HG02884 (cell line): ENCODE data around the gene XRCC6.
"Not testable (repeated sequence)": the region's sequence is repeated elsewhere in the genome, so short reads cannot be mapped to it uniquely, and the experiment has no call there.

ENCODE experiments used
- ATAC-seq: cut with Tn5 transposase; IDR thresholded peaks from one replicate; pipeline ENCODE4 v1.9.1; 2021; ENCODE audit warnings: mild to moderate bottlenecking, moderate library complexity; ENCODE audit not compliant: unreplicated experiment

XRCC6 gene

DNA sequence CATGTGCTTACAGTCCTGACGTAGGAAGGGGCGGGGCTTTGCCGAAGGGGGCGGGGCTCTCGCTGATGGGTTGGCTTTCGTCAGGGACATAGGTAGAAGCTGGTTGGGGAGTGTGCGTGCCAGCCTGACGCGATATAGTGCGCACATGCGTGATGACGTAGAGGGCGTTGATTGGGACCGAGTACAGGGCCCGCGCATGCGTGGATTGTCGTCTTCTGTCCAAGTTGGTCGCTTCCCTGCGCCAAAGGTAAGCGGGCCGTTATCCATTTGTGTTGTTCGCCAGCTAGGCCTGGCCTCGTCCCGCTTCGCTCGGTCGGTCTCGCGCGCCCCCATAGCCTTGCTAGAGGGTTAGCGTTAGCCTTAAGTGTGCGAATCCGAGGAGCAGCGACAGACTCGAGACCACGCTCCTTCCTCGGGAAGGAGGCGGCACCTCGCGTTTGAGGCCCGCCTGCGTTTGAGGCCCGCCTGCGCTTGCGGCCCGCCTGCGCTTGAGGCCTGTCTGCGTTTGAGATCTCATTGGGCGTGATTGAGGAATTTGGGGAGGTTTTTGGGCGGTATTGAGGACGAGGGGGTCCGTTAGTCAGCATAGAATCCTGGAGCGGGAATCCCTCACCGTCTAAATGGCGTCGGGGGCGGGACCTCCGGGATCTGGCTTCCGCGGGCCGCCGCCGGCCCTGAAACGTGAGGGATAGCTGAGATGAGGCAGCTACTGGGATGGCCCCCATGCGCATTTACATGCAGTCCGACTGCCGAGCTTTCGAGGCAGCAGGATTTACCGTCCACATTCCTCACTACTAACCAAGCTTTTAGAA, at the start of gene XRCC6:
TSS of gene XRCC6 (plus strand) at position 197 of the 812 bp plus-strand sequence. CDS start 710 bp downstream, outside the sequence.
- ATAC-seq = peak; percentile 68

DNA sequence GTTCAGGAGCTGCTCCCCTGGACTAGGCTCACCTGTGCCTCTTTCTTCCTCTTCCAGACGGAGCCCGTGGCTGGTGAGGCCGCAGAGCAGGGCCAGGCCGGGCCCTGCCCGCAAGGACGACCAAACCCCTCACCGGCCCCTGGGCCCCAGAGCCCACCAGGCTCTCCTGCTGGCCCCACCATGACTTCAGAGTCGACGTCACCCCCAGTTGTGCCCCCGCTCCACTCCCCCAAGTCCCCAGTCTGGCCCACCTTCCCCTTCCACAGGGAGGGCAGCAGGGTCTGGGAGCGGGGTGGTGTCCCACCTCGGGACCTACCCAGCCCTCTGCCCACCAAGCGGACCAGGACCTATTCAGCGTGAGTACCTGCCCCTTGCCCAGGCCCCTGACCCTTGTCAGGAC, 49.3 kb upstream of the XRCC6 start:
- ATAC-seq = no peak

DNA sequence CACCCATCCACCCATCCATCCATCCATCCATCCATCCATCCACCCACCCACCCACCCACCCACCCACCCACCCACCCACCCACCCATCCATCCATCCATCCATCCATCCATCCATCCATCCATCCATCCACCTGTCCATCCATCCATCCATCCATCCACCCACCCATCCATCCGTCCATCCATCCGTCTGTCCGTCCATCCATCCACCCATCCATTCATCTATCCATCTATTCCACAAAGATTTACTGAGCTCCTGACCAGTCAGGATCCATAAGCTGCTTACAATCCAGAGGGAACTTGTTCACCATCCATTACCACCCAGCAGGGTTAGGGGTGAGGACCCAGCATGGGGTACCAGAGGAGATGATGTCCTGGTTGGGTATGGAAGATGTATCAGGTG, 48.8 kb upstream of the XRCC6 start:
- not testable (repeated sequence) for ATAC-seq

DNA sequence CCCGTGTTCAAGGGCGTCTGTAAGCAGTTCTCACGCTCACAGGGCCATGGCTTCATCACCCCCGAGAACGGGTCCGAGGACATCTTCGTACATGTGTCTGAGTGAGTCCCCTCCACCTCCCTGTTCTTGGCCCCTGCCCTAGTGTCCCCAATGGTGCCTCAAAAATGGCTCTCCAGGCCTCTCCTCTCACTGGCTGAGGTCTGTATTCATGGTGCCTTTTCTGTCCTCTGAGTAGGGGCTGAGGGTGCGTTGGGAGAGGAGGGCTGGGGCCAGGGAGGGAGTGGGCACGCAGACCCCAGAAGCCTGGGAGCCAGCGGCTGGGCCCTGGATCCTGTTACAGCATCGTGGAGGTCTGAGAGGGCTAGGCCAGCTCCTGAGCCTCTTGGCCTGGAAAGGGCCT, 47.4 kb upstream of the XRCC6 start:
- no peak for ATAC-seq

DNA sequence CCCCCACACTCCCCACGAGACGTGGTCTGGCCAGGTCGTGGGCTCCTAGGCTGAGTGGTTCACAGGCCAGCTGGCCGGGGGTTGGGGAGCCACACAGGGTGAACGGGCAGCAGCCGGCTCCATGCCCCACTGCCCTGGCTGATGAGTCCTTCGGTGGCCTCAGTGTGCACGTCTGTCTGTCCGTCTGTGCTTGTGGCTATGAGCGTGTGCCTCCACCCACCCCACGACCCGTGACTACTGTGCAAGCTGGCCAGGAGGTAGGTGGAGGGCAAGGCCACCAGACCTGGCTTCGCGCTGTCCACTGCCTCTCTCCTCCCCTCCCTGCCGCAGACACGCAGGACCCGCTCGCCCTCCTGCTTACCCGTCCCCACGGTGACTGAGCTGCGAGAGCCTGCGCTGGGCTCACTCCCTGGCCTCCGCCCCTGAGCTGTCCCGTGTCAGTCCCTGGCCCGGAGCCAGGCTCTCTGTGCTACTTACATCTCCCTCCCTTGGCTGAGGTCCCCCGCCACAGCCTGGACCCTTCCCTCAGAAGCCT, 46.2 kb upstream of the XRCC6 start:
- ATAC-seq = no peak

DNA sequence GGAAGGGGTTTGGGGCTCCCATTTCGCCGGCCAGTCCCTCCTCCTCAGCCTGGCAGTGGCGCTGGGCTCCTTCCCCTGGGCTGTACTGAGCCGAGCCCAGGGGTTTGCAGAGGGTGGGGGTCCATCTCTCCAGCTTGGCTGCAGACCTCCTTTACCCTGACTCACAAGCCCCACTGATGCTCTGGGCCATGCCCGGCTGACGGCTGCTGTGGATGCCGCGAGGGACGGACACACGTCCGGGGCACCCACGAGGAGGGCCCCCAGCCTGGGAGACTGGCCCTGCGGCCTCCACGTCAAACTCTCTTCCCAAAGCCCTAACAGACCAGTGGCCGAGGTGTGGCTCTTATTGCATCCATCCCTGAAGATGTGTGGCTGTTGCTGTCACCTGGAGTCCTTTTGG, 45.6 kb upstream of the XRCC6 start:
- ATAC-seq = no peak

DNA sequence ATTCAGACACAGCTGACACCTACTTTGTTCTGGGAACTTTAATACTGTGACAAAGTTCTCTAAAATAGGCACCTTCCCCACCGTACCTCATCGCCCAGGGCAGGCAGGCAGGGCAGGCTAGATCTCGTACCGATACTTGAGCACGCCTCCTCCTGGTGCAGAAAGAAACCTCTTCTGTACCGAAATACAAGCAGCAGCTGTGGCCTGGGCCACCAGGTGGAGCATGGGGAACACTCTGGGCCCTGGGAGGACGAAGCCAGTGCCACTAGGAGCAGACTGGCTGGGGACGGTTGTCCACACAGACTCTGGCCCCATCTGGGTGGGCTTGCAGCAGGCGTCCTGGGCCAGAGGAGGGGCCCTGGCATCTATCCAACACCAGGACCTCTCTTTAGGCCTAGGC, 44.2 kb upstream of the XRCC6 start:
- no peak for ATAC-seq

DNA sequence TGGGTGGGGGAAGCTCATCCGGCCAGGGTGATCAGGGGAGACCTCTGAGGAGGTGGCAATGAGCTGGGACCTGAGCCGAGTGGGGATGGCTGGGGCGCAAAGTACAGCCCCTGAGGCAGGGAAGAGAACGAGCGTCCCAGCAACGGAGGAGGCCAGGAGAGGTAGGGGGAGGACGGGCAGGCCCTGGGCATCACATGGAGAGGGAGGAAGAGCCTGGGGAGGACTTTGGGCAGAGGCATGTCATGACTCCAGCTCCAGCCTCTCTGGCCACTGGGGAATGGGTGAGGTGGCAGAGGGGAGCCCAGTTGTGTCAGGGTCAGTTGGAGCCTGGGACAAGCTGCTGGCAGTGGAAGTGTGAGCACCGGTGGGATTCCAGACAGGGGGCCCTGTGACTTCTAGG, 43.0 kb upstream of the XRCC6 start:
- no peak for ATAC-seq

DNA sequence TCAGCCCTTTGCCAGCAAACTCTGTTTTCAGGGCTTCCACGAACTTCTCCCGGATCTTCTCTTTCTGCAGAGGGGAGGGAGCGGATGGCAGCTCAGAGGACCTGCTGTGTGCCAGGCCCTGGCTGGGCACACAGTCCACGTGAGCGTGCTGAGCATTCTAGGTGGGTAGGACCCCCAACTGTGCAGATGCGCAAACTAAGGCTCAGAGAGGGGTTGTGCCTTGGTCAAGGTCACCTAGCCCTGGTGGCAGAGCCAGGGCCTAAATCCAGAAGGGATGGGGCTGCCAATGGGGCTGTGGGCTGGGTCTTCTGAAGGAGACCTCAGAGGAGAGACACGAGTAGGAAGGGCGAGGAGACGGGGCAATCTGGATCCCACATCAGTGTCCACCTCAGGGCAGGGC, 42.3 kb upstream of the XRCC6 start:
- no peak for ATAC-seq

DNA sequence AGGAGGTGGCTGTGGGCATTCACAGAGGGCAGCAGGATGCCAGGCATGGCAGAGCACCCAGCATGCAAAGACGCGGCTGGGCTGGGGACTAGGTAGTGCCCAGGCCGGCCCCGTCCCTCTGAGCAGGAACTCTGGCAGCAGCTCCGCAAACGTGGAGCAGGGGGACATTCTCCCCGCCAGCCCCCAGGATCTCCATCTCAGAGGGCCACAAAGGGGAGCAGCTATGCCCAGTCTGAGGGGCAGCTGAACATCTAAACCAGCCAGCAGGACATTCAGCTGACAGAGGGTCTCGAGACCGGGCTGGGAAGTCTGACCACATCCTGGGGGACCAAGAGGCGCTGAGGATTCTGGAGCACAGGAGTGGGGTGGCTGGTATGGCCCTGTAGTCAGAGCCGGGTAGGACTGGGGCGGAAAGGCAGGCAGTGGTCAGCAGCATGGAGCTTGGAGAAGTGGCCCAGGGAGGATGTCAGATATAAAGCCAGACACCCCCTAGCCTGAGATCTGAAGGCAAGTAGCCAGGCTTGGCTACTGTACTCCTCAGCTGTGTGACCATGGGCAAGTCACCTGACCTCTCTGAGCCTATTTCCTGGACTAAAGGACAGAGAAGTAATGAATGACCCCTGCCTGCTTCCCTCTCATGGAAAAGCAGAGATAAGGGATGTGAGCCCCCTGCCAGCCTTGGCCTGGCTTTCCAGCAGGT, 41.6 kb upstream of the XRCC6 start:
- ATAC-seq = no peak

DNA sequence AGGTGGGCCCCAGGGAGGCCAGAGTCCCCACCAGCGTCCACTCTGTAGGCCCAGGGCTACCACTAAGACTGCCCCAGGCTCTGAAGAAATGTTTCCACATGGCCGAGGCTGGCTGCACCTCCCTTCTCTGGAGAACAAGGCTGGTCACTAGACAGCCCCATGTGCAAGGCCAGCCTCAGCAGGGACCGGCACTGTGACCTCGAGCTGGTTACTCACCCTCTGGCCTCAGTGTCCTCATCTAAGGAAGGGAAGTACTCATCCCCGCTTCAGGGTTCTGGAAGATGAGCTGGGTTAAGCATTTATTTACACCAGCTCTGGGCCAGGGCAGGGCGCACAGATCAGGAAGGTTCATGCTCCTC, 41.1 kb upstream of the XRCC6 start:
- no peak for ATAC-seq

DNA sequence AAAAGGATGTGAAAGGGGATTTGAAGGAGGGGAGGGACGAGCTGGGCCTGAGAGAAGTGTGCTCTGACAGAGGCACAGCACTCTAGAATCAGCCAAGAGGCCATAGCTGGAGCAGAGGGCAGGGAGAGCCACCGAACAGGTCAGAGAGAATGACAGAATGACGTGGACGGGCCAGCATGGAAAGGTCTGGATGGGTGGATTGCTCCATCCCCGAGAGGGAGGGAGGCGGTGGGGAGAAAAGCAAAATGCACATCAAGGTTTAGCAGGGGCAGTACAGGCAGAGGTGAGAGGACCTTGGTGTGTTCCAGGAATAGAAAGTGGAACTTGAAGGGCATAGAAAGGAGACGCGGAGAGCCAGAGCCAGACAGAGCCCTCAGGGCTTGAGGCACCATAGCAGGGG, 38.4 kb upstream of the XRCC6 start:
- no peak for ATAC-seq

DNA sequence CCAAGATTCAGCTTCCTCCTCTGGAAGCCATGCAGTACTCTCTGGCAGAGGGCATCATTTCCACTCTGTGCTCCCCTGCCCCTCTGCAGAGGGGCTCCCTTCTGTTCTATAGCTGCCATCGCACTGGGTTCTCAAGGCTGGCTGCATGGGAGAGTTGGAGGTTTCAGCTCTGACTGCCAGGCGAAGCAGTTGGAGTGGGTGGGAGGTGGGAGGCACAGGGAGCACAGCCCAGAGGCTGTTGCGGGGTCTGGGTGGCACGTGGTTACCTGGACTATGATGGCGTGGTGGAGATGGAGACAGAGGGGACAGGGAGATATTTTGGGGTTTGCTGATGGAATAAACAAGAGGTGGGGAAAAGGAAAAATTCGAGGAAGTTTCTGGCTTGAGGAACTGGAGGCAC, 36.2 kb upstream of the XRCC6 start:
- no peak for ATAC-seq

DNA sequence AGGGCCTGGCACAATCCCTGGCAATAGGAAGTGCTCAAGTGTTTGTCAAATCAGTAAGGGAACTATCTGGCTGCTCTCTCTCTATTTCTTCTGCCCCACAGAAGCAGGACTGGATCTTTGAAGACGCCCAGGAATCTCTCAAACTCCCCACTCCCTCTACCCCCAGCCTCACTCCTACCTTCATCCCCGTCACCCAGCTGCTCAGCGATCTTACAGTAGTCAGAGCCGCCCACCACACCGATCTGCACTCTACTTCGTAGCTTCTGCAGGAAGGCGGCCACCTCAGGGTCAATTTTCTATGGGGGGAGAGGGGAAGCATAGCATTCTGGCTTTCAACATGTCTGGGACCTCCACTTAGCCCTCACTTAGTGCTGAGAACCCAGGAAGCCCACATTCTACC, 35.2 kb upstream of the XRCC6 start:
- ATAC-seq = no peak

DNA sequence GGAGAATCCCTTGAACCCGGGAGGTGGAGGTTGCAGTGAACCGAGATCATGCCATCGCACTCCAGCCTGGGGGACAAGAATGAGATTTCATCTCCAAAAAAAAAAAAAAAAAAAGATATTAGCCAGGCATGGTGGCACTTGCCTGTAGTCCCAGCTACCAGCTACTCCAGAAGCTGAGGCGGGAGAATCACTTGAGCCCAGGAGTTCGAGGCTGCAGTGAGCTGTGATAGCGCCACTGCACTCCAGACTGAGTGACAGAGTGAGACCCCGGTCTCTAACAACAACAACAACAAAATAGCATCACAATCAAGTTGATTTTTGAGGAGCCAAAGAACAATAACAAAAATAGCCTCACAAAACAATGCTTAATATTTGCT, 33.8 kb upstream of the XRCC6 start:
- no peak for ATAC-seq

DNA sequence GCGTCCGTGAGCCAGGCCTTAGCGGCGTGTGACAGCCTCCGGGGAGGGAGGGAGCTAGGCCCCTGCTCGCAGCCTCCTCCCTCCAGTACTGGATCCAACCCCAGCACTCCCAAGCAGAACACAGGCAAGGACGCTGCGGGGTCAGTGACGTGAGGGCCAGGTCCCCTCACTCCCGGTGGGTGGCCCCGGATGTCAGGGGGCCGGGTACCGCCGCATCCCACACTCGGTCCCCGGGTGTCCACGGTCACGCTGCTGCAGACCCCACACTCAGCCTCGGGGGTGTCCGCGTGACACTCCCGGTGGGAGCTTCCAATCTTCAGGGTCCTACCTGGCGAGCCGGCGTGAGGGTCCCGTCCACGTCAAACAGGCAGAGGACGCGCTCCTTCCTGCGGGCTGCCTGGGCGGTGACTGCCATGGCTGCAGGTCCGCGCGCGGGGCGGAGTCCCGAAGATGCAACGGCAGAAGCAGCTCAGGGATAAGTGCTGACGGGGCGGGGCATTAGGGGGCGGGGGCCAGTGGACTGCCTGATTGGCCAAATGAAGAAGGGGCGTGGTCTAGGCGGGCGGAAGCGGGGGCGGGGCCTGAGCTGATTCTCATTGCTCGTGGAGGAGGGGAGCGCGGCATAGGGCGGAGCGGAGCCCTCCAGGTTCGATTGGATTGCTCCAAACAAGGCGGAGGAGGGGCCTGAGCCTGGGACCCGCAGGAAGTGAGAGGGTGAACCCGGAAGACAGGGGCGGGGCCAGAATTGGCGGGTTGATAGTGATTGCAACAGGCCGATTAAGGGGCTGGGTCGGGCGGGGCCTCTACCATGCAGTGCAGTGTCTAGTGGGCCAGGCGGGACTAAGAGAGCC, 31.5 kb upstream of the XRCC6 start, which contains the start of gene PMM1:
TSS of gene PMM1 (minus strand) at position 450 of the 851 bp plus-strand sequence. CDS start at position 415, 35 bp downstream.
- peak; percentile 90 for ATAC-seq

DNA sequence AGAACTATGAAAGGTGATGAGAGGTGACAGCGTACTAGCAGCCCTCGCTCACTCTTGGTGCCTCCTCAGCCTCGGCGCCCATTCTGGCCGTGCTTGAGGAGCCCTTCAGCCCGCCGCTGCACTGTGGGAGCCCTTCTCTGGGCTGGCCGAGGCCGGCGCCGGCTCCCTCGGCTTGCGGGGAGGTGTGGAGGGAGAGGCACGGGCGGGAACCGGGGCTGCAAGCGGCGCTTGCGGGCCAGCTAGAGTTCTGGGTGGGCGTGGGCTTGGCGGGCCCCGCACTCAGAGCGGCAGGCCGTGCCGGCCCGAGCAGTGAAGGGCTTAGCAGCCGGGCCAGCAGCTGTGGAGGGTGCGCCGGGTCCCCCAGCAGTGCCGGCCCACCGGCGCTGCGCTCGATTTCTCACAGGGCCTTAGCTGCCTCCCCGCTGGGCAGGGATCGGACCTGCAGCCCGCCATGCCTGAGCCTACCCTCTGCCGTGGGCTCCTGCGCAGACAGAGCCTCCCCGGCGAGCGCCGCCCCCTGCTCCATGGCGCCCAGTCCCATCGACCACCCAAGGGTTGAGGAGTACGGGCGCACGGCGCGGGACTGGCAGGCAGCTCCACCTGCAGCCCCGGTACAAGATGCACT, 27.6 kb upstream of the XRCC6 start:
- ATAC-seq = not testable (repeated sequence)

DNA sequence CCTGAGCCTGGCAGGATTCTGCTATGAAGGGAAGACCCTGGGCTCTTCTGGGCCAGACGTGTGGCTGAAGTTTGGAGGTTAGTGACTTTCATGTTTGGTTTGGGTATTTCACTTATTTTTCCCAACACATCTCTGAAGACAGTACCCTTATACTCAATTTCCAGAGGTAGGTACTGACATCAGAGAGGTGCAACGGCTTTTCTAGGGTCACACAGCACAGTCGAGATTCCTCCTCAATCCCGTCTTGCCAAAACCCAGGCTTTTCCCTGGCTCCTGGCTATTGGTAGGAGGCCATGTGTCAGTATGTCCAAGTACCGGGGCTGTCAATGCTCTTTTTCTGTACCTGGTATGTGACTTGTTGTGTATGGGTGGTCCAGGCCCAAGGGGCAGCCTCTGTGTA, 25.4 kb upstream of the XRCC6 start:
- ATAC-seq = no peak

DNA sequence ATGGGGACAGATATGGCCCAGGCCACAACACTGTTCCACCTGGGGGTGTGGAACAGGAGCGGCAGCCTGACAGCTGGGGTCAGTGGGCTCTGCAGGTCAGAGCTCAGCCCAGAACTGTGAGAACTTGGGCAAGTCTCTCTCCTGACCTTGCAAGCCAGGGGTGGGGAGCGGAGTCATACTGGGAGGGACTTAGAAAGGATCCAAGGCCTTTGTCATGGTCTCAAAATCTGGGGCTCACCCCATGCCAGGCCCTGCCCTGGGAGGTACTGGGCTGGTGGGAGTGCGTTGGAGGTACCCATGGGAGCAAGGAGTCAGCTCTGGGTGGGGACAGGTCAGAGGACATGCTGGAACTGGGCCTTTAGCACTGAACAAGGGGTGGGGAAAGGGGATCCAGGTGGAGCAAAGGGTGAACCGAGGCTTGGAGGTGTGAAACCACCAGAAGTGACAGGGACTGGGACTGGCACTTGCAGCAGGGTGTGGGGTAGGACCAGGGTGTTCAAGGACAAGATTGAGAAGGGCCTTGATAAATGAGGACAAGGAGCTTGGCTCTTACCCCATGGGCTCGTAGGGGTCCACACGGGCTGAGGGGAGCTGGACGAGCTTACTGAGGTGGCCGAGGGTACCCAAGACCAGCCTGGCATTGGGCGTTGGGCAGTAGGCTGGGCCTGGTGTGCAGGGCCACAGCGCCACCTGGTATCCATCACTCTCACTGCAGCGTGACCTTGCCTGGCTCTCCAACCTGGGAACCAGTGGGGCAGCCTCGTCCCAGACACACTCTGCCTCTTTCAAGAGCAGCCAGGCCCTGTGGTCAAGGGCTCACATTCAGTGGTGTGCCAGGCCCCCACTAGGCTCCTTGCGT, 24.1 kb upstream of the XRCC6 start:
- ATAC-seq = no peak

DNA sequence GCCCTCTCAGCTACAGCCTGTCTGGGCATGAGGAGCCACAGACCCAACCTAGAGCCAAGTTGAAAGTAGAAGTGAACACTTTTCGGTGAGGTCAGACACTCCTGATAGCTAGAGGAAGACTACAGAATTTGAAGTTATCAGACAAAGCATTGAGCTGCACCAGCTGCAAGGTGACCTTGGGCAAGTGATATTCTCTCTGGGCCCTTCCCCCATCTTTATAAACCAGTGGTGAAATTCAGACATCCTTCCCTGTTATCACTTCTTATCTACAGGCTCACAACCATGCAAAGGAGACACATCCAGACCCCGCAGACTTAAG, 23.5 kb upstream of the XRCC6 start:
- no peak for ATAC-seq
